ENCODE results near the gene MYOM3. TPM values are rescaled to one million over a fixed set of nuclear protein-coding genes. Genes with fewer than 3 reads are reported as not detected.

The MYOM3 gene
- total RNA-seq, 2 donors from 2014 or later = 3.3 to 28.5 TPM

DNA sequence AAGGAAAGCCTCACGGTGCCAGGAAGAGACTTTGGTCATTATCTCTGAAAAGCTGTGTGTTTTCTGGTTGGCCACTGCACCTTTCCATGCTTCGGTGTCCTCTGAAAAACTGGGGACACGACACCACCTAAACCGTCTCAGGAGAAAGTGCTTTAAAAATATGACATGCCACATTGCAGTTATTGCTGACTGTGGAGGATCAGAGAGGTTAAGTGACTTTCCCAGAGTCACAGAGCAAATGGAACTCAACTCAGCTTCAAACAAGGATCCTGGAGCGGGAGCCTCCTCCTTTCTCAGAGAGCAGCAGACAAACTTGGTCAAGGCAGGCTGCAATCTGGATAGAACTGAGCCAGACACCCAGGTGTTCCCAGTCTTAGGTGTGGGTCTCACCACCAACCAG is 13.8 kb downstream of the MYOM3 start:
- Histone ChIP-seq H3K36me3 (no peaks in the 10 kb centered on the region), H3K27ac (no peak overlapping the region), H3K9me3 (no peaks in the 10 kb centered on the region), H3K27me3 (replicated peaks; ENCODE audit: insufficient read depth) (no peaks in the 10 kb centered on the region), H3K4me1 (replicated peaks) (no peaks in the 10 kb centered on the region), H3K4me3 (no peak overlapping the region)
- 91% methylated on average over 5 of the region's 5 CpGs for WGBS
- TF ChIP-seq, protein P1, sequence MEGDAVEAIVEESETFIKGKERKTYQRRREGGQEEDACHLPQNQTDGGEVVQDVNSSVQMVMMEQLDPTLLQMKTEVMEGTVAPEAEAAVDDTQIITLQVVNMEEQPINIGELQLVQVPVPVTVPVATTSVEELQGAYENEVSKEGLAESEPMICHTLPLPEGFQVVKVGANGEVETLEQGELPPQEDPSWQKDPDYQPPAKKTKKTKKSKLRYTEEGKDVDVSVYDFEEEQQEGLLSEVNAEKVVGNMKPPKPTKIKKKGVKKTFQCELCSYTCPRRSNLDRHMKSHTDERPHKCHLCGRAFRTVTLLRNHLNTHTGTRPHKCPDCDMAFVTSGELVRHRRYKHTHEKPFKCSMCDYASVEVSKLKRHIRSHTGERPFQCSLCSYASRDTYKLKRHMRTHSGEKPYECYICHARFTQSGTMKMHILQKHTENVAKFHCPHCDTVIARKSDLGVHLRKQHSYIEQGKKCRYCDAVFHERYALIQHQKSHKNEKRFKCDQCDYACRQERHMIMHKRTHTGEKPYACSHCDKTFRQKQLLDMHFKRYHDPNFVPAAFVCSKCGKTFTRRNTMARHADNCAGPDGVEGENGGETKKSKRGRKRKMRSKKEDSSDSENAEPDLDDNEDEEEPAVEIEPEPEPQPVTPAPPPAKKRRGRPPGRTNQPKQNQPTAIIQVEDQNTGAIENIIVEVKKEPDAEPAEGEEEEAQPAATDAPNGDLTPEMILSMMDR (IDR thresholded peaks at IDR 0.05) = no peak
- TF ChIP-seq POLR2AphosphoS5 (IDR thresholded peaks at IDR 0.05) = no peak
- no peak for TF ChIP-seq POLR2A (IDR thresholded peaks at IDR 0.05)
- no peak for DNase-seq (ENCODE audit: low spot score)
- intact Hi-C loops (cut with DNase I) = no loop called here

- no peak for DNase-seq (ENCODE audit: low spot score)
- 89% methylated on average over 11 of the region's 11 CpGs for WGBS
These were observed 14.3 kb downstream of the MYOM3 start for GRCh38 chr1:24097663-24098062.

GRCh38 chr1:24096739-24097103 is 15.2 kb downstream of the MYOM3 start:
- intact Hi-C loops (cut with DNase I) = no loop called here
- Histone ChIP-seq H3K4me3 (no peak overlapping the region), H3K27me3 (replicated peaks; ENCODE audit: insufficient read depth) (no peaks in the 10 kb centered on the region), H3K4me1 (replicated peaks) (no peaks in the 10 kb centered on the region), H3K9me3 (no peaks in the 10 kb centered on the region), H3K36me3 (no peaks in the 10 kb centered on the region), H3K27ac (no peak overlapping the region)
- 75% methylated on average over 5 of the region's 5 CpGs for WGBS
- TF ChIP-seq POLR2A (IDR thresholded peaks at IDR 0.05) (no peak), POLR2AphosphoS5 (IDR thresholded peaks at IDR 0.05) (no peak)
- TF ChIP-seq, protein P1 (IDR thresholded peaks at IDR 0.05) = no peak
- no peak for DNase-seq (ENCODE audit: low spot score)

More at GRCh38 chr1:24097663-24098062, 14.3 kb downstream of the MYOM3 start:
- no peak for TF ChIP-seq POLR2A (IDR thresholded peaks at IDR 0.05)
- no peak for TF ChIP-seq POLR2AphosphoS5 (IDR thresholded peaks at IDR 0.05)
- no peaks in the 10 kb centered on the region for H3K4me1 ChIP-seq (replicated peaks)
- H3K36me3 ChIP-seq = no peaks in the 10 kb centered on the region
- no peaks in the 10 kb centered on the region for H3K9me3 ChIP-seq
- H3K4me3 ChIP-seq = no peak overlapping the region
- no peaks in the 10 kb centered on the region for H3K27me3 ChIP-seq (replicated peaks; ENCODE audit: insufficient read depth)
- intact Hi-C loops (cut with DNase I) = no loop called here
- H3K27ac ChIP-seq = no peak overlapping the region

DNA sequence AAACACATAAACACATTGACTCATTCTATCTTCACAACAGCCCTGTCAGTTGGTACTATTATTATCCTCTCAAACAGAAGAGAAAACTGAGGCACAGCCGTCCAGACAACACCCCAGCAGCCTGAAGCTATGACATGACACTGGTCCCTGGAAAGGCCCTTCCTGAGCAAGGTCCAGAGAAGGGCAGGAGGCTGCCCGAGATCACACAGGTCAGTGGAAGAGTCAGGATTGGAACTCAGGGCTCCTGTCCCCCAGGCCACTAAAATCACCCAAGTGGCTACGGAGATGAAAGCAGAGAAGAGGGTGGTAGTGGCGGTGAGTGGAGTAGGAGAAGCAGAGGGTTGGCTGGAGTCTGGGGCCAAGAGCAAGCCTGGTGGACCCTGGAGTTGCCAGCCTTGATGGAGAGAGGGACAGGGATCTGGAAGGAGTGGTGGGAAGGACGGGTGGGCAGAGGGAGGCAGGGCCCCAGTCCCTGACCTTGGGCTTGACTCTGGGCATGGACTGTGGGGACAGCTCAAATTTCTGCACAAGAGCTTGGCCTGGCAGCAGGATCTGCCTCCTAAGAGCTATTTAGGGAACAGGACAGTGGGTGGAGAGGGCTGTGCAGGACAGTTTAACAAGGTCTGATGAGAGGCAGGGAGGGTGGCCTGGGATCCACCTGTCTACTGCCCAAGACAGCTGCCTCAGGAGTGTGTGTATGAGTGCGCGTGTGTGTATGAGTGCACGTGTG is 15.8 kb downstream of the MYOM3 start:
- no peak for DNase-seq (ENCODE audit: low spot score)
- Histone ChIP-seq H3K27me3 (replicated peaks; ENCODE audit: insufficient read depth) (no peaks in the 10 kb centered on the region), H3K9me3 (no peaks in the 10 kb centered on the region), H3K27ac (no peak overlapping the region), H3K4me1 (replicated peaks) (no peaks in the 10 kb centered on the region), H3K36me3 (no peaks in the 10 kb centered on the region), H3K4me3 (no peak overlapping the region)
- TF ChIP-seq, protein P1 (IDR thresholded peaks at IDR 0.05) = no peak
- TF ChIP-seq POLR2A (IDR thresholded peaks at IDR 0.05) (no peak), POLR2AphosphoS5 (IDR thresholded peaks at IDR 0.05) (no peak)
- 76% methylated on average over 8 of the region's 8 CpGs for WGBS
- intact Hi-C loops (cut with DNase I) = no loop called here

GRCh38 chr1:24095140-24095859 is 16.6 kb downstream of the MYOM3 start:
- no peak overlapping the region for H3K27ac ChIP-seq
- 65% methylated on average over 14 of the region's 14 CpGs for WGBS
- TF ChIP-seq POLR2AphosphoS5 (IDR thresholded peaks at IDR 0.05) (no peak), POLR2A (IDR thresholded peaks at IDR 0.05) (no peak)
- TF ChIP-seq, protein P1 (IDR thresholded peaks at IDR 0.05) = no peak
- intact Hi-C loops (cut with DNase I) = no loop called here
- no peaks in the 10 kb centered on the region for H3K36me3 ChIP-seq
- no peaks in the 10 kb centered on the region for H3K9me3 ChIP-seq
- no peak overlapping the region for H3K4me3 ChIP-seq
- H3K27me3 ChIP-seq (replicated peaks; ENCODE audit: insufficient read depth) = no peaks in the 10 kb centered on the region
- H3K4me1 ChIP-seq (replicated peaks) = no peaks in the 10 kb centered on the region
- DNase-seq (ENCODE audit: low spot score) = no peak

Data from prostate gland (tissue), 2 donors.